Amniotic epithelial cell (primary cell): ENCODE data around the gene ABCA1.
A peak's percentile ranks its signal among the peaks of the same experiment; 100 is the strongest.

Source experiments
- DNase-seq: peaks from one replicate; pipeline ENCODE4 v3.0.0-alpha.2; 2010; ENCODE audit warnings: low read depth

ABCA1 gene

DNA sequence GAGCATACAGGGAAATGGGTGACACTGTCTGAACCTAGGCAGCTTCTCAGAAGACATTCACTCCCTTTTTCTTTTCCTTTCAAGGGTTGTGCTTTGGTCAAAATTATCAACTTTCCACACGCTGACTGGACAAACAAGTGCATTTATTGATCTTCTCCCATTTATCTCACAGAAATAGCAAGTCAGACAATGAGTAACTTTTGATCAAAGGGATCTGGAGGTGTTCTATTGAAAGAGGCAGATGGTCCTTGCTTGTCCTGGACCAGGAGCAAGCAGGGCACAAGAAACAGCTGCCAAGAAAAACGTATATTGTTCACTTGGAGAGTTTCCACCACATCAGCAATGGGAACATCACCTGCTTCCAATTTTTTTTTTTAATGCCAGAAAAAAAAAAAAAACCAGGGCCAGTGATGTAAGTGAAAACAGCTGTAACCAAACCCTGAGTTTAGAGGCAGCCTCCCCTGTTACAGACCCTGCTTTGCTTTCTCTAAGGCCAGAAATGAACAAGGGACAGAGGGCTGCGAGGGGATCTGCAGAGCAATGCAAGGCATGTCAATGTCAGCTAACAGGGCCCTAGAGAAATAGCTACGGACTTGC is 84.2 kb downstream of the ABCA1 start:
- no peak for DNase-seq

DNA sequence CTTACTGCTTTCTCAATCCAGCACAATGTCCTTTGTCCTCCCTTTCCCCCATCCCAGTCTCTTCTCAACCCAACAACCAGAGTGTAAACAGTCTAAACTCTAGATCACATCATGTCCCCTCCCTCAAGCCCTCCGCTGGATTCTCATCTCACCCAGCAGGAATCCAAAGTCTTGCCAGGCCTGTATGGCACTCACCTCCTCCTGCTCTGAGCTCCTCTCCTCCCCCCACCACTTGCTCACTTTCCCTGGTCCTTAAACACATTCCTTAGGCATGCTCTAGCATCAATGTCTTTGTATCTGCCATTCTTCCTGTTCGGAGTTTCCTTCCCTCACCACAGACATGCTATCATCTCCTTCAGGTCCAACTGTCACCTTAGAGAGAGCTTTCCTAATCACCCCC is 85.3 kb downstream of the ABCA1 start:
- no peak for DNase-seq

DNA sequence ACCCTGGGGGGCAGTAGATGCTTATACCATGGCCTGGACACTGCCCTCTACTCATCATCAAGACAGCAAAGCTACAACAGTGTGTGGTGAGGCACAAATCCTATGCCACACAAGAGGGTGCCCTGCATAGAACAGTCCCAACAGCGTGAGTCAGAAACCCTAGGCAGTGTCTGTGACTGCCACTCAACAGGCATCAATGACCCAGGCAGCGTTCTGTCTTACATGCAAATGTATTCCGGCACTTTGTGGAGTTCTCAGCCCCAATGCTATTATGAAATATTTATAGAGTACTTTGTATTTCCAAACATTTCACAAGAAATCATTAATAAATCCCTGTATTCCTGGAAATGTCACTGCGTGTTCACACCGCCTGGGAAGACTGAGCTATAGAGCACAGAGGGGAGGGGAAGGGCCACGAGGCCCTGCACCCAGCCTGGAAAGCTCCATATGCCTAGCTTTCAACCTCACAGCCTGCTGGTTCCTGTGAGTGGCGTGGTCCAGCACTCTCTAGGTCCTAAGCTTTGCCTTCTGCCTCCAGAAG is 86.3 kb downstream of the ABCA1 start:
- DNase-seq, result no peak

DNA sequence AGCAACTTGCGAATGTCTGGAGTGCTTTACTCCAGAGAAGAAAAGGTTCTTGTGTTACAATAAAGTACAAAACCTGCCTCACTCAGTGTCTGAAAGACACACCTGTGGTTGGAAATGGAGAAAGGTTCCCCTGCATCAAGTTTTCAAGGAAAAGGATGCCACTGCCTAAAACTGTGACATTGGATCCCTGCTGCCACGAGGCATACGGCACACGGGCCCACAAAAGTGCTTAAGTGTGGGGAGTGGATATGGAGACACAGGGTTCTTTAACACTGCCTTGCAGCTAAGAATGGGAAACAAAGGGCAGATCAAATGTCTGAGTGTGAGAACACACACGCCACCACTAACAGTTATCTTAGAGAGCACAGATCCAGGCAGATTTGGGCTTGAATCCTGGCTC is 89.0 kb downstream of the ABCA1 start:
- no peak for DNase-seq

DNA sequence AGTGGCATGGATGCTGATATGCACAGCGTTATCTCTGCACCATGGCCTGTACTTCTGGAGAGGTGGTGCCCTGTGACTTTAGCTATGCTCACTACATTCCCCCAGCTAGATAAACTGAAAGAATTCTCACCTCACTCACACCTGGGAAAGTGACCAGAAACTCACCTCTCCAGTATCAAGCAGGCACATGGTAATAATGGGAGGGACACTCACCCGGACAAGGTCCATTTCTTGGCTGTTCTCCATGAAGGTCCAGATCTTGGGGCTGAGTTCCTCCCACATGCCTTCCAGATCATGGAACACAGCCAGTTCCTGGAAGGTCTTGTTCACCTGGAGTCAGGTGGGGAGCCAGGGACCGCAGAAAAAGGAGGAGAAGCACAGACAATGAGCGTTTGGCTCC is 91.2 kb downstream of the ABCA1 start:
- DNase-seq, result no peak

DNA sequence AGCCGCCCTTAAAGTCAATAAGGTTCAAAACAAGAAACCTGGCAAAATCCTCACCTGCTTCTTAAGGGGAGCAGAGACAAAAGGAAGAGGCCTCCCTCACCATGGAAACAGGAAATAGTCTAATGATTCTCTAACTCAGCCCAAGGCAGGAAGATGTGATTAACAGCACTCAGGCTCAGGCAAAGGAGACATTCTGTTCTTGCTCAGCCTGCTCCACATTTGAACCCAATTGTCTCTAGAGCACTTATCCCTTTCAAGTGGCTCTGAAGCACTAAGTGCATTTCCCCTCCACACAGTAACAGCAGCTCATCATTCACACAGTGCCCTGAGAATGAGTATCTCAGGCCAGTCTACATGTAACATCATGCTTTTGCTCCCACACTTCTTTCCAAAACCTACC is 91.7 kb downstream of the ABCA1 start:
- DNase-seq, result peak; percentile 17

DNA sequence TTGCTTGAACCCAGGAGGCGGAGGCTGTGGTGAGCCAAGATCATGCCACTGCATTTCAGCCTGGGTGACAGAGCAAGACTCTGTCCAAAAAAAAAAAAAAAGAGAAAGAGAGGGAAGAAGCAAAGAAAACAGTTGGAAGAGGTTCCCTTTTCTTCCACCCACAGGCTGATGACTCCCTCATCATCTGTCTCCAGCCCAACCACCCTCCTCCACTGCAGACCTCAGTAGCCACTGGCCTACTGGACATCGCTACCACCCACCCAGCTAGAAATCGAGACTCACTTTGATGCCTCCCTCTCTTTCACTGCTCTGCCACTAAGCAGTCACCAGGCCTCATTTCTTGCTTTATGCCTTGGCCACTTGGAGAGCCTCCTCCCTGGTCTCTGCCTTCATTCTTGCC is 92.8 kb downstream of the ABCA1 start:
- no peak for DNase-seq

DNA sequence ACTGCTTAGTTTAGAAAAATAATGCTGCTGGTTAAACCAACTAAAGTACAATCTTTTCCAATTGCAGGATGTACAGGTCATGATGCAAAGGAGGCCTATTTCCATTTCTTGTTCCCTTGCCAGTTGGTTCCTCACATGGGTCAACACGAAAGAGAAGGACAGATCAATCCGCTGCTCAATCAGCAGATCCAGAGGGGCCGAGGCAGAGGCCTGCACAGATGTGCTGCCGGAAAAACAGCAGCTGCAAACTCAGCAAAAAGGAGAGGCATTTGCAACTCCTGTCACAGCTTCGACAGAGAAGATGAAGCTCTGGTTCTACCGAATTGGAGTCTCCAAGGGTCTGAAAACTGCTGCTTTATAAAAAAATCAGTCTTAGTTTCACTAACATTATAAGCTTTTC is 94.3 kb downstream of the ABCA1 start:
- no peak for DNase-seq

DNA sequence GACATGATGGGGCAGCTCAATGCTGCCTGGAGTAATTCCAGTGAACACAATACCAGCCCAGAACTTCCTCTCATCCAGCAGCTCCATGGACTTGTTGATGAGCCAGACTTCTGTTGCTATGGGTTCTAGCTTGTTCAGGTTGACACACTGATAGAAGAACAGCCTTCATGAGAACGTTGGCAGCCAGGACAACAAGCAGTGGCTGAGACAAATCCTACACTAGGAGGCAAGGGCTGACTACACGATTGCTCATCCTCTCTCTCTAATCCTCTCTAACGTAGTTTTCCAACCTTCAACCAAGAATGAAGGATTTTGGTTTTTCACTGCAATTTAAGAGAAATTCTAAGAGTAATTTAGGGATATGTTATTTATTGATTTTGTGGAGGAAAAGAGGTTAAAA is 96.3 kb downstream of the ABCA1 start:
- peak; percentile 87 for DNase-seq

DNA sequence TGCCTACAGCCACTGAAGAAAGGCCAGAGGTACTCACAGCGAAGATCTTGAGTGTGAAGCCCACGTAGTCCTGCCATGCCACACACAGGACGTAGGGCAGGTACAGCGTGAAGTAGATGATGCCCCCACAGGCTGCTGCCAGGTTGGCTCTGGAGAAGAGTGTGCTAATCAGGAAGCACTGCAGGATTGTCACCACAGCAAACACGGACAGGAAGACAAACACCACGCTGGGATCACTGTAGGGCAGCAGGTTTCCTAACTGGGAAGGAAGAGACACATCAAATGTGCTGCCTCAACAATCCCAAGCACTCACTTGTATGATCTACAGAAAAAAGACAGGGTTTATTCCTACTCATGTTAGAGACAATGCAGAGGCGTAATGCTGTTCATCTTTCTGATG is 101.0 kb downstream of the ABCA1 start:
- DNase-seq, result no peak

DNA sequence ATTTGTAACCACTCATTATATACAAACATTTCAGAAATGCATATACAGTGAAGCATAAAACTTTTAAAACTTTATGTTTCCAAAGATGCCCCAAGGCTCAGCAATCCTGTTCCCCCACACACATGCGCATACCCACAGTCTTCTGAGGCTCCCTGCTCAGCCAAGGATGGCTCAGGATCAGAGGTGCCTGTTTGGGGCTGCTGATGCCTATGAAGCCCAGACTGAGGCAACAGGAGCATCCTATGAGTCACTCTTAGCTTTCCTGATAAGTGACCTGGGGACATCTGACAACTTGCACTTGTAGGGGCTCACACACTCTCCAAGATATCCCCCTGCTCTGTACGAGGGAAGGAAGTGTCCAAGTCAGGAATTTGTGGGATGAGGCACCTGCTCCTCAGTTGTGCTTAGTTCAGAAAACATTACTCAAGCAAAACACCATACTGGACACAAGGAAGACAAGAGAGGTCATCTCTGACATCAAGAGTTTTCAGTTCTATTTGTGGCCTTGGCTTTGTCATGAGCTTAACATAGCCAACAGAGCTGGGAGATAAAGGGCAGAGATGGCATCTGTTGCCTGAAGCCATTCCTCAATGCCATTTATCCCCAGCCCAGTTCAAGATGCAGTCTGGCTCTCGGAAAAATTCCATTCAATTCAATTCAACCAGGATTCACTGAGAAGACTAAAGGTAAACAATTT is 101.7 kb downstream of the ABCA1 start:
- DNase-seq, result no peak

DNA sequence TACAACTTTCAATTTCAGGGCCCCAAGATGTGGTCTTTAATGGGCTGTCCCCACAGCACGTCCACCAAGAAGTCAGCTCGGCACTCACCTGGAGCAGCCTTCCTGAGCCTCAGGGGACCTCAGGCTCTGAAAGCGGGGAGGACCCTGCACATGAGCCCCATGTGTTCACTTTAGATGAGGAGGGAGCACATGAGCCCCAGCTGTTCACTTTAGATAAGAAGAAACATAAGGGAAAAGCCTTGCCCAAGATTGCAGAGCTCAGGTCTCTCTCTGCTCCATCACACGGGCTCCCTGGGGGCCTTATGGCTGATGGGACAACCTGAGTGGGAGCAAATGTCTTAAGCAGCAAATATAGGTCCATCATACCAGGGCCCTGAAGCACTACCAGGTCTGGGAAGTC is 107.6 kb downstream of the ABCA1 start:
- DNase-seq, result no peak

DNA sequence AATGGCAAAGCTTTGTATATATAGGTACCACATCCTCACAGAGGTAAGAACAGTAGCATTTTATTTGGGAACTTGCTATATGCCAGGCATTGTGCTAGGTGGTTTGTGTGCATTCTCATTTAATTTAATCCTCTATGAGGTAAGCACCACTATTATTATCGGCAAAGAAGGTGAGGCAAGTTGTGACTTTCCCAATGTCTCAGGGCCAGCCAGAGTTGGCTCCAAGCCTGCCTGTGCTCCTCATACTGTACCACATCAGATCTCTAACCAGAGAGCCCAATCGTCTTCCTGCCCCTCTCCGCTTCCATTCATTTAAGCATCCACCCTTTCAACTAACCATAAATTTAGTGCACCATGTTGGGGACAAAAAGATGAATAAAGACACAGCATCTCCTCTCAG is 108.9 kb downstream of the ABCA1 start:
- DNase-seq, result no peak

DNA sequence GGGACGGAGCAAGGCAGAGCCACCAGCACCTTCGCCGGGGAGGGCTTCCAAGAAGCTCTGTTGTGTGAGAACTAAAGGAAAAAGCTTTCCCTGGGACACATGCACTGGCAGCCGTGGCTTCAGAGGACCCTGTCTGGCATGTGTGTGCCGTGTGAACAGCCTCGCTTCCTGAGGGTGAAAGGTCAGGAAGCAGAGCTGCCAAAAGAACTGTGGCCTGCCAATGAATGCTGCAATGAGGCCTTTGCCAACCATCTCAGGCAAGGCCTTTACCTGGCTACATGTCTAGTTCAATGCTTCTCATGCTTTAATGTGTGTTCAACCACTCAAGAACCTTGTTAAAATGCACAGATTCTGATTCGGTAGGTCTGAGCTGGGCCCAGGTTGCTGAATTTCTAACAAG is 110.5 kb downstream of the ABCA1 start:
- DNase-seq, result no peak

DNA sequence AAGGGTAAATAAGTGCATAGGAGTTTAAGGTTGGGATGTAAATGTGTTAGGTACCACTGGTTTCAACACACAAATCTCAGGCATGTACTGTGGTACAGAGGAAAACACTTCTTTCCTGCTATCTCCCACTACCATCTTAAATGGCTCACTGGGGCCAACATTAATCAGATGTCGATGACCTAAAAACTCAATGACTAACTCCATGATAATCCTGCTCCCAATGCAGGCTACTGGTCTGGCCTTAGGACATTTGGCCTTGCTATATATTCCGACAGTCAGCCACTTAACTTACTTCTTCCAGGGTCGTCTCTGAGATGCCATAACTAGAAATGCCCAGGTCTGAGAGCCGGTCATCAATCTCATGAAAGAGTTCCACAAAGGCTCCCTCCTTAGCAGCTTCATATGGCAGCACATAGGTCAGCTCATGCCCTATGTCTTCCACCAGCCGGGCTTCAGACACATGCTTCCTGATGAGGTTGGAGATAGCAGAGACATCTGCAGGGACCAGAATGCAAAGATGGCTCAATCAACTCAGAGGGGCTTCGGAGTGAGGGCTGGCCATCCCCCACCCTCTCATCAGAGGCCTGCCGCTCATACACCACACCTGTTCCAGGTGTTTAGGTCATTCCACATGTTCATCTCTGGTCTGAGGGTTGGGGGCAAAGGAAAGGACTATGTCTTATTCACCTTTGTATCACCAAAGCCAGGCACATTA is 111.9 kb downstream of the ABCA1 start:
- DNase-seq, result no peak

DNA sequence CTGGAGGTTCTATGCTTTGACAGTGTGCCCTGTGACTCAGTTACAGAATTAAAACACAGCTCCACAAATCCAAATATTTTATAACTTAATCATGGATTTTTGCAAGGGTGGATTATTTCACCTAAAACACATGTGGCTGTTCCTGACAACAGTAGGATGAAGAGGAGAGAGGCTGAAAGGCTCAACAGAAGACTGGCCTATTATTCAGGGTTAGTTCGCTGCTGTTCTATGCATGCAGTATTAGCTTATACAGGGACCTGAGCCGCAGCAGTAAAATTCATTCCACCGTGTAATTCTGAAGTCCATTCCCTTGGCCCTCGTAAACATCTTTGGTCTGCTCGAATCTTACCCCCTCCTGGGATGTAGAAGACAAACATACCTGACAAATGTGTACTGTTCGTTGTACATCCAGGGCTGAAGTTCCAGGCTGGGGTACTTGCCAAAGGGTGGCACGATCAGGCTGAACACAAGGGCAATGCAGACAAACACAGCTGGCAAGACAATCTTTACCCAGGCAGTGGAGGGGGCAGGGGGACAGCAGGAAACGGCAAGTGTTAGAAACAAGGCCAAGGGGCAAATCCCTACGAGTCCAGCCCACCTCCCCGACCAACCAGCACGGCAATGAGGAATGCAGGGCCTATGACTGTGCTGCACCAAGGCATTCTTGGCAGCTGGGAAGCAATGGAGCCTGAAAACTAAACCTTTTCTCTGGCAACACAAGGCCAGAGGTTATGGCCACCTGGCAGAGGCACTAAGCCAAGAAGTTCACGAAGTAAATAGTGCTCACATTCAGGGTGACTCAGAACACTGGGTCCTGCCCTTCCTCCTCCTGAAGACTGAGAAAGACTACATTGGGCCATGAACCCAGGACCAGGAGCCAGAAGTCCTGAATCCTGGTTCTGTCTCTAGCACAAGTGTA is 117.3 kb downstream of the ABCA1 start:
- peak; percentile 54 for DNase-seq

DNA sequence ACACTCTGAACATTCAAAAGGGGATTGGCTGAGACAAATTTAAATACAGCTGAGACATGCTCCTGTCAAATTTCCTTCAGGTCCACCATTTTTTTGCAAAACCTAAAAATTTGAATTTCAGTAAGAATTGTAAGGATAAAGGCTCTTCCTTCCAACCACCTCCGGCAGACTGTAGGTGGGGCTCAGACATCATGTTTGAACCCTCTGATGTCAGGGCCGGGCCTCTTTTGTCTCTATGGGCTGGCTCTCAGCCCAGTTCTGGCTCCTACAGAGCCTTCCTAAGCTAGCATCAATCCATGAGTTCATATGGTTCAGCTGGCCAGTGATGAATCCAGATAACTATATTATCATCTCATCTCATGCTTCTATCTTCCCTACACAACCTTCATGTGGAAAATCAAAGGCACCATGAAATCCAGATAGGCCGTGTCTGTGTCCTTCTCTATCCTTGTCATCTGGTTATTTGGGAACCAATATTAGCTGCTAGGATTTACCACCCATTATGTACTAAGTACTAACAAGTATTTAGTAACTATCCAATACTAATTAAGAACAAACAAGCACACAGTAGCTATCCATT is 119.8 kb downstream of the ABCA1 start:
- peak; percentile 24 for DNase-seq

DNA sequence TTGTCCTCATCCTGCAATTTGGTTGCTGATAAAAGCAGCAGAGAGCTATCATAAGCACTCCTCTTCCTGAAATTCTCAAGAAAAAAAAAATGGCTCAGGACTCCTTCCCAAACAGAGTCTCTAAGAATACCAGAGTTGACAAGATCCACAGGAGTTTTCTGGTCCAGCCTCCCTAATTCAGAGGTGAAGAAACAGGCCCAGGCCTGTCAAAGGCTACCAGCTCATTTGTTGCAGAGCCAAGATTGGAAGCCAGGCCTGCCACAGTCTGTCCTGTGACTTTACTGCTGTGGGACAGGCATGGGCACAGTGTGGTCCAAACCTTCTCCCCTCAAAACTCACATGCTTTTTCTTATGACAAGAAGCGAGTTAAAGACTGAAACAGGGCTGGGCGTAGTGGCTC is 122.5 kb downstream of the ABCA1 start:
- DNase-seq, result no peak

DNA sequence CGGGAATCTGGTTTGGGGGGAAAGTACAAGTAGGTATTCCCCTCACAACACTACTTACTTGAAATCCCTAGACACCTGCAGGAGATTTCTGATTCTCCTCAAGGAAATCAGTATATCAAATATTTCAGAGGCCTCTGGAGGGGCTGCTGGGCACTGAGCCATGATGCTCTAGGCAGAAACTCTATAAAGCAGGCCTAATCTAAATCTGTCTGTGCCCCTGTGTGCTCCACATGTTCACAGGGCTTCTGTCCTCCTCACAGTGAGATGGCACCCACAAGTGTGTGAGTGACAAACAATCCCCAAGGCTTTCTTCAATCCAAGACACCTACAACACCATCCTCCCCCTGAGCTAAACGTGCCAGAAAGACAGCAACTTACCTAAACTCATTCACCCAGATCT is 125.0 kb downstream of the ABCA1 start:
- DNase-seq, result no peak

DNA sequence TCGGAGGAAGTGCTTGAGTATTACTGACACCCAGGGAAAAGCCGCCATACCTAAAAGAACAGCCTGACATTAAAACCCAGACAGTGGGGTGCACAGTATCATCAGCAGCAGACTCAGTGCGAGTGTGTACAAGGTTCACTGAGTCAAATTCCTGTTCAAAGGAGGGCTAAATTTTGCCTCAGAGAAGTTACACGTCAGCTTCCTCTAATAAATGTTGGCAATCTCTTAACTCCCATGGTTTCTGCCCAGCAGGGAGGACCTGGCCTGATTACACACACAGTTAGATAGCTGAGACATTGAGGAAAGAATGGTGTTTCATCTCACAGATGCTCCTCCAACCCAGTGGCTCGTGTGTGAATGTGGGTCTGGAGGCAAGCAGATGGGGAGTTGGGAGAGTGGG is 125.8 kb downstream of the ABCA1 start:
- DNase-seq, result no peak

DNA sequence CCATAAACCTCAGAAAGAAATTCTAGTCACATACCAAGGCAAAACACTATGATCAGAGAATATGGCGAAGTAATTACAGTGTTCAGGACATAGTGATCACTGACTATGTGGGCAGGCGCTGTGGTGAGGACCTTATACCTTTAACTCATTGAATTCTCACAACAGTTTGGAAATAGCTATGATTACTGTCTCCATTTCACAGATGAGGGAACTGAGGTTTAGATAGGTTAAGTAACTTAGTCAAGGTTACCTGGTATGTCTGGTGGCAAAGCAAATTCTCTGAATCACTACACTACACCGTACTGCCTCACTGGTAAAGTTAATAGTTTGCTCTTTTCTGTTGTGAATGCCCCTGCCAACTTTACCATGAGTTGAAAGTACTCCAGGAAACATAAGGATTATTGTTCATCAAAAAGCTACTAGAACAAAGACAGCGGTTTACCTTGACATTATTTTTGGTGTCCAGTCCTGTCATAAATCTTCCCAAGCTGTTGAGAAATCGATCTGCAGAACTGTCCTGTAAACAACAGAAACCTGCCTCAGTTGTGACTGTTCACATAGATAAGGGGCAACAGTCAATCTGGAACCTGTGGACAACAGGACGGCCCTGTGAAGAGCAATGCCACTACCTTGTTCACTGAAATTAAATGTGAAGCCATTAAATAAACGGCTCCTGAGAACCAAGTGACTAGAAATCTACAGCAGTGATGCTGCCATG is 127.7 kb downstream of the ABCA1 start:
- DNase-seq, result no peak
